ENCODE results near the gene NKIRAS1.

Gene NKIRAS1

DNA sequence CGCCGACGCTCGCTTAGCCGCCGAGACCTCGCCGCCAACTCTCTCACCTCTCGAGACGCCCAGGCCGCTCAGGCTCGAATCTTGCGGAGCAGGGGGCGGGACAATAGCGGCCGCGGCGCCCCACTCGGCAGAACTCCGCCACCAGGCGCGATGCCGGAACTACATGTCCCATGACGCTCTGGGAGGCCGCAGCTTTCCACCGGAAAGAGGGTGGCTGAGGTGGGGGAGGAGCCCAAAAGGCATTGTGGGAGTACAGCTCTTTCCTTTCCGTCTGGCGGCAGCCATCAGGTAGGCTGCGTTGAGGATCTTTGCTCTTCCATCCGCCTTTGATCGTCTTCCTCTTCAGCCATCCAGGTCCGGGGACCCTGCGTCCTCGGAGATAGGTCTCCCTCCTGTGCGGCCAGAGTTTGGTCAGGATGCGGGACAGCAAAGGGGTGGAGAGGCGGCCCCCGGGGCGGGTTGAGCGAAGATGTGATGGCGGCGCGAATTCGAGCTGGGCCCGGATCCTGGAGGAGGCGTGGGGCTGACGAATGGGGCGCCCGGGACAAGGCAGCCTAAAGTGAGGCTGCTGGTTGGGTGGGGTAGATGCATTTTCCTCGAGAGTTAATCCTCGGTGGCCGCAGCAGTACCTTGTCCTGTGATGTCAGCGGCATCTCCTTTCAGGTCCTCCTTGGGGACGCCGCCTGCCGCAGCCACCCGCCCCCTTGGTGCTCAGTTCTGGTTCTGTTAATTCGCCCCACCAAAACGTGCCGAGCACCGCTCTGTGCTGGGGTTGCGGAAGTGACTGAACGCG, at the start of gene NKIRAS1, which contains the start of gene RPL15:
Gene NKIRAS1, minus strand, starts transcription at position 105 of the 793 bp plus-strand sequence. CDS start 6,086 bp downstream, outside the sequence.
Gene RPL15, plus strand, starts transcription at position 247 of the 793 bp plus-strand sequence. CDS start 728 bp downstream, outside the sequence.
- in situ Hi-C loops (cut with HindIII; ENCODE audit: low sequenced_read_pairs) = no loop called here

DNA sequence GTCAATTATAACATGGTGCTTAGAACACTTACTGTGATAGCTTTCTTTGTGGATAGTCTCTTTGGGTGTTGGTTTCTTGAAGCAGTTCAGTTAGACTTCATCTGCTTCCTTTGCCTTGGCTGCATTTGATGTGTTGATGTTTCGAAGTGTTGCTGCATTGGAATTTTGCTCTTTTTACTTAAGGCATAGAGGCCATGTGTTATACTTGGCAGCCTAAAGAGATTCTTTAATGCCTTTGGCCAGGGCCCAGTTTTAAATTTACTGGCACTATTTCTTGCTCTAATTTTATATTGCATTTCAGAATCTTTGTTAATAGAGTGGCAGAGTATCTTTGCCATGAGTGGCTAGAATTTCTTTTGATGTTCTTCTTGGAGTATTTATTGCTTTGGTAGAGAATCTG, 49.5 kb upstream of the NKIRAS1 start:
- in situ Hi-C loops (cut with HindIII; ENCODE audit: low sequenced_read_pairs) = no loop called here

DNA sequence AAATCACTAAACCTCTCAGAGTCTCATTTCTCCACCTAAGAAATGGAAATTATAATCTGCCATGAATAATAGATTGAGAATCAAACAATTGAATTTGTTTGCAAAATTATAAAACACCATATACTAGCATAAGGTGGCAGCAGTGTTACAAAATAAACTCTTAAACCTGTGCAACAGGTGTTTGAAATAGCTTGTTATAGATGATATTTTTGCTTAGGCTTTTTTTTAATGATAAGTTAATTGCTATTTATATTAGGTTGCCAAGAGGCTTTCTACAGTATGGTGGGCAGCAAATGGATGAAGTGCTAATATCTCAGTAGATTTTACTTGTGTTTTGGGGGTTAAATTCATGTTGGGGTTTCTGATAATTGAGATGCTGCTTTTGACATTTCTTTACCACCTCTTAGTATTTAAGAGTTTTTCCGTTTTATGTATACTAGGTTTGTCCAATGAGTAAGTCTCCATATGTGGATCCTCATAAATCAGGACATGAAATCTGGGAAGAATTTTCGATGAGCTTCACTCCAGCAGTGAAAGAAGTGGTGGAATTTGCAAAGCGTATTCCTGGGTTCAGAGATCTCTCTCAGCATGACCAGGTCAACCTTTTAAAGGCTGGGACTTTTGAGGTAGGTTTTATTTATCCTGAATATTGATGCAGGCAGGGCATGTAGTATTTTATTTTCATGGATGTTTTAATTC, 47.9 kb upstream of the NKIRAS1 start:
- in situ Hi-C loops (cut with HindIII; ENCODE audit: low sequenced_read_pairs) = no loop called here

DNA sequence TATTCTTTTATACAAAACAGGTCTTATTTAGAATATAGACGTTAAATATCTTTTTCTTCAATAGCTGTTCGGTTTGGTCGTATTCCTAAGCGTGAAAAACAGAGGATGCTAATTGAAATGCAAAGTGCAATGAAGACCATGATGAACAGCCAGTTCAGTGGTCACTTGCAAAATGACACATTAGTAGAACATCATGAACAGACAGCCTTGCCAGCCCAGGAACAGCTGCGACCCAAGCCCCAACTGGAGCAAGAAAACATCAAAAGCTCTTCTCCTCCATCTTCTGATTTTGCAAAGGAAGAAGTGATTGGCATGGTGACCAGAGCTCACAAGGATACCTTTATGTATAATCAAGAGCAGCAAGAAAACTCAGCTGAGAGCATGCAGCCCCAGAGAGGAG, 45.1 kb upstream of the NKIRAS1 start:
- in situ Hi-C loops (cut with HindIII; ENCODE audit: low sequenced_read_pairs) = no loop called here

DNA sequence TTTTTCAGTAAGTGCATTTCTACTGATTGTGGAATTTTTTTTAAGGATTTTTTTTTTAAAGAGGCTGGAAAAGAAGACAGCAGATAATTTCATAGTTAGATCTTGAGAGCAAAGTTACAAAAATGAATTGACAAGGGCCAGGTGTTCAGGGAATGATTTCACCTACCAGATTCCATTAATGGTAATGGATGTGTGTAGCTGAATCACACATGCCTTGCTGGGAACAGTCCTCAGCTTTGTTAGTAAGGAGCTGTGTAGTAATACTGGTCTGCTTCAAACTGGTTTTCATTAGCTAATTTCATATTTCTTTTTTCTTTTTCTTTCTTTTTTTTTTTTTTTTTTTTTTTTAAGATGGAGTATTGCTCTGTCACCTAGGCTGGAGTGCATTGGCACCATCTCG, 44.3 kb upstream of the NKIRAS1 start:
- in situ Hi-C loops (cut with HindIII; ENCODE audit: low sequenced_read_pairs) = no loop called here

DNA sequence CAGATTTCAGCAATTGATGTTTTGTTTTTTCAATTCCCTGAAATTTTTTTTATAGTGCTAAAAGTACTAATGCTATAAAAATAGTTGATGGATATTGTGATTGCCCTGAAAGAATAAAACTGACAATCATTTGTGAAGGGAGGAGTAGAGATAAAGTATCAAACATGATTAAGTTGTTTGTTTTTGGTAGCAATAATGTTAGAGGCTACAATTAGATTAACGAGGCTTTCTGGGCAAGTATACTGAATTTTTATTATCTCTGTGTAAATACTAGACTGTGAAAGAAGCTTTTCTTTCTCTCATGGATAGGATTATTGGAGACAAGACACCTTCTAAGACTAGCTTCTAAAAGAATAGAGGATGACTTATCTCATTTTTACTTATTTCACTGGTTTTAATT, 43.9 kb upstream of the NKIRAS1 start:
- in situ Hi-C loops (cut with HindIII; ENCODE audit: low sequenced_read_pairs) = no loop called here

DNA sequence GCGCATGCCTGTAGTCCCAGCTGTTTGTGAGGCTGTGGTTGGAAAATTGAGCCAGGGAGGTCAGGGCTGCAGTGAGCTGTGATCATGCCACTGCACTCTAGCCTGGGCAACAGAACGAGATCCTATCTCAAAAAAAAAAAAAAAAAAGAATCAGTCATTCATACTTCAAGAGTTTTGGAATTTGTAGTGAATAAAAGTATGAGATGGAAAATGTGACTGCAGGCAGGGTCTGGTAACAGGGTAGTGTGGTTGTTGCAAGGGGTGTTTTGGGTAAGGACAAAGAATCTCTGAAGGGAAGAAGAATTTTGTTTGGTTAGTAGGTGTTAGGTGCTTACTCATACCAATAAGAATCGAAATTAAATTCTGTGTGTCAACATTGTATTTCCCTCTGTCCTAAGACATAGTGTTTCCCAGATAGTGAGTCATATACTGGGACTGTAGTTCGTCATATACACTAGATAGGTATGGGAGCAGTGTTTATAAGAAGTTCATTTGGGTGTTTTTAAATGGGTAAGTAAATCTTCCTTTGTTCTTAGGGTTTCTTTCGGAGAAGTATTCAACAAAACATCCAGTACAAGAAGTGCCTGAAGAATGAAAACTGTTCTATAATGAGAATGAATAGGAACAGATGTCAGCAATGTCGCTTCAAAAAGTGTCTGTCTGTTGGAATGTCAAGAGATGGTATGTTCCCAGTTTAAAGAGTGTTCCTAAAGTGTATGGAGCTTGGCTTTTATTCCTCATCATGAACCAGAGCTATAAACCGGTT, 42.5 kb upstream of the NKIRAS1 start:
- in situ Hi-C loops (cut with HindIII; ENCODE audit: low sequenced_read_pairs) = no loop called here

DNA sequence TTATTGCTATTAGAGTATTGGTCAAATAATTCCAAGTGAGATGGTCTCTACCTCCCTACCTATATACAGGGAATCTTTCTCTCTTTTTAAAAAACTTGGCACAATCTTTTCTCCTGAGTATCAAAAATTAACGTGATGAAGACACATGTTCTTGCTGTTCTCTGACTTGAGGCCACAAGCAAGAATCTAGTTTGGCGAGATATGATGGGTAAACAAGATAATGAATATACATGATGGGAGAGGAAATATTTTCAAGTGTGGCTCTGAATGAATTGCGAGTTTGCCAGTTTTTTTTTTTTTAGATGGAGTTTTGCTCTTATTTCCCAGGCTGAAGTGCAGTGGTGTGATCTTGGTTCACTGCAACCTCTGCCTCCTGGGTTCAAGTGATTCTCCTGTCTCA, 39.9 kb upstream of the NKIRAS1 start:
- in situ Hi-C loops (cut with HindIII; ENCODE audit: low sequenced_read_pairs) = no loop called here

DNA sequence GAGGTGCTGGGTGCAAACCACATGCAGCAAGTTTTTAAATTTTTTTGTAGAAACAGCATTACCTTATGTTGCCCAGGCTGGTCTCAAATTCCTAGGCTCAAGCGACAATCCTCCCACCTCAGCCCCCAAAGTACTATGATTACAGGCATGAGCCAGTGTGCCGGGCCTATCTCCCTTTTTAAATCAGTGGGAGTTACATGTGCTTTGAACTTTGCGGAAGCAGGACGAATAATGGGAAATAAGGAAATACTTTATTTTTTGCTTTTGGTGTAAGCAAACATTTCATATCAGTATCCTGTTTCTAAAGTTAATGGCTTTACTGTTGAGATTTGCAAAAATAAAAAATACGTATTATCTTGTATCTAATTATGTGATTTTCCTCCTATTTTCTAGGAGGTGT, 37.4 kb upstream of the NKIRAS1 start:
- in situ Hi-C loops (cut with HindIII; ENCODE audit: low sequenced_read_pairs) = loop anchor here (5.0 kb wide), 1 partner anchor 87 kb away; no protein-coding TSS in a partner anchor

DNA sequence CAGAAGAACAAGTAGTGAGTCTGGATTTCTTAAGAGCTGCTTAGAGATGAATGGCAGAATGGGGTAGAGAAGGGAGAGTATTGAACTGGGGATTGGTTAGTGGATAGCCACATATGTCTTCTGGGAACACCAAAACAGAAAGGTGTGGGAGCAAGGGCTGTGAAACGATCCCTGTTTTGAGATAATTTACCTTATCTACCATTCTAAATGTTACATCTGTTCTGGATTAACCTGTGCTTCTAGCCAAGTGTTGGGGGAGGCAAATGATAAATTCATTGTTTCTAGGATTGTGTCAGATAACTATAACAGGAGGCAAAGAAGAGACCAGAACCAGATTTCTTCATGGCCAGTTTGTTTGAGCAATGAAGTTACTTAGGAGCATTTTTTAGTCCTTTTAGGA, 36.7 kb upstream of the NKIRAS1 start:
- in situ Hi-C loops (cut with HindIII; ENCODE audit: low sequenced_read_pairs) = loop anchor here (5.0 kb wide), 1 partner anchor 86 kb away; no protein-coding TSS in a partner anchor

DNA sequence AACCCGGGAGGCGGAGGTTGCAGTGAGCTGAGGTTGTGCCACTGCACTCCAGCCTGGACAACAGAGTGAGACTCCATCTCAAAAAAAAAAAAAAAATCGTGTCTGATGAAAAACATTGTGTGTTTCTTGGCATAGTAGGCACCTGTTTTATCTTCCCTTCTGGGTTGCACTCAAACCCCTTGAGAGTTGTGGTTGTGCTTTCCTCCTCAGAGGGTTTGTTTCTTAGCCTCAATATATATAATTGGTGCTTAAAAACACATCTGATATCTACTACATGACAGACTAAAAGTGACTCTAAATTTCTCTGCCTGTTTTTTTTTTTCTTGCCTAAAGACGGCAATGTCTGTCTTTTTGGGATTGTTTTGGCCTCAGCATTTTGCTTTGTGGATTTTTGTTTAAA, 35.9 kb upstream of the NKIRAS1 start:
- in situ Hi-C loops (cut with HindIII; ENCODE audit: low sequenced_read_pairs) = loop anchor here (5.0 kb wide), 1 partner anchor 85 kb away; no protein-coding TSS in a partner anchor

DNA sequence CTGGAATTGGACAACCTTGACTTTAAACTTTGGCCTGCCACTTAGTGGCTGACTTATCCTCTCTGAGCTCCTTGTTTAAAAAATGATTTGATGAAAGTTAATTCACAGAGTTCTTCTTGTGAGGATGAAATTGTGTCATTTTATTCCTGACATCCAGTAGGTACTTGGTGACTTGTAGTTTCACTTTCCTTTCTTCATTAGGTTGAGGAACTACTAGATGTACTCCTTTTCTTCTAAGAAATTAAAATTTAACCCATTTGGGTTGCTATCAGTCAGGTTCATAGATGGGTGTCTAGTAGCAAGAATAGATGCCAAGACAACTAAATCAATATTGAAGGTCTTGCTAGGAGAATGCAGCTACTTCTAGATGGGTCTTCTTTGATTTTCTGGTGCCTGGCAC, 33.5 kb upstream of the NKIRAS1 start:
- in situ Hi-C loops (cut with HindIII; ENCODE audit: low sequenced_read_pairs) = loop anchor here (5.0 kb wide), 1 partner anchor 83 kb away; no protein-coding TSS in a partner anchor

DNA sequence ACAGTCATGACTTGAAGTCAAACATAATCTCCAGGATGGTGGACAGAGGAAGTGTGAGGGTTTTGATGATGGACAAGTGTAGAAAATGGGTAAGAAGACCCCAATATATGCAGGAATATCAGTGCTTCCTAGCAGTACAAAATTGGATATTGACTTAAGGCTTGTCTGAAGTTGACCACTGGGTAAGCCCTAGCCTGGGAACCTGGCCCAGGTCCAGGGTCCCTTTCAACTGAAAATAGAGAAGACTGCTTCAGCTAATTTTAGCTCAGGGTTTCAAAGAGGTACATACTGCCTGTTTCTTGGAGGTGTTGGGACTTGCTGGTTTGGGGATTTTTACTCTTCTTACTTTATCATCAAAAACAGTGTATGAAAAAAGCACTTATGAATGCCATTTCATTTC, 33.0 kb upstream of the NKIRAS1 start:
- in situ Hi-C loops (cut with HindIII; ENCODE audit: low sequenced_read_pairs) = loop anchor here (5.0 kb wide), 1 partner anchor 82 kb away; no protein-coding TSS in a partner anchor

DNA sequence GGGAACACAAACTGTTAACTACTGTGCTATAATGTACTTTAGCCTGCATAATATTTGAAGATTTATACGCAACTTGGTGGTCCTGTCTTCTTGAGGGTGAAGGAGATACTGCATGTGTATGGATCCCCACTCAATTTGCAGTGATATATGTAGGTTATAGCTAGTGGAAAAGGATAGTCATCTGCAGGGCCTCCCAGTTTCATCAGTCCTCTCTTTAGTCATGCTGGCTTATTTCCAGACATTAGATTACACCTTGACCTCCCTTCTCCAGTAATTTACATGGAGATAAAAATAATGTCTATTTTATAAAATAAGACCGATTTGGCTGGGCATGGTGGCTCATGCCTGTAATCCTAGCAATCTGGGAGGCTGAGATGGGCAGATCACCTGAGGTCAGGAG, 32.0 kb upstream of the NKIRAS1 start:
- in situ Hi-C loops (cut with HindIII; ENCODE audit: low sequenced_read_pairs) = no loop called here

DNA sequence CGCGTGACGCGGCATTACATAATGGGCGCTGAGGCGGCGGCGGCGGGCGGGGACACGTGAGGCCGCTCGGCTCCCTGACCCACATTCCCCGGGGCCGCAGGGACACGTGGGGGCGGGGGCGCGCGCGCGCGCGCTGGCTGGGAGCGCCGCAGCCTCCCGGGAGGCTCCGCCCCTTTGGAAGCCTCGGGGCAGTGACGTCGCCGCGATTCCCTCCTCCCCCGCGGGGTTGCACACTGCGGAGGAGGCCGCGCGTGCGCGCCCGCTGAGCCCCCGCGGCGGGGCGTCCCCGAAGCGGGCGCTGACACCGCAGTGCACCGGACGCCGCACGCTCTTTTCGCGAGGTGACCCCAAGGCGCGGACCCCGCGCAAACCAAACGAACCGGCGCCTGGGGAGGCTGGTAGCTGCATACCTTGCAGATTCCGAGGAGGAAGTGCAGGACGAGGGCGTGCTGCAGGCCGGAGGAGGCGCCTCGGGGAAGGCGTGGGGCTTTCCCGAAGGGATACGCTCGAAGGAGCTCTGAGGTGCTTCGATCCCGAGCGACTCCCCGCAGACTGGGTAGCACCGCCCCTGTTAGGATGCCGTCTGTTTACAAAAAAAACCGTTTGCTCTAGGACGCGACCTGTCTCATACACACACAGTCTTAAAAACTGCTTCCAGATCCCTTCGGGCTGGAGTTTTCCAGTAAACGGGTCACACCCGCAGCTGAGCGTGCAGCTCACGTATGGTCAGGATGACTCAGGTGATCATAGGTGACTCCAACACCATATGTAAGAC, 29.3 kb upstream of the NKIRAS1 start:
- in situ Hi-C loops (cut with HindIII; ENCODE audit: low sequenced_read_pairs) = no loop called here

DNA sequence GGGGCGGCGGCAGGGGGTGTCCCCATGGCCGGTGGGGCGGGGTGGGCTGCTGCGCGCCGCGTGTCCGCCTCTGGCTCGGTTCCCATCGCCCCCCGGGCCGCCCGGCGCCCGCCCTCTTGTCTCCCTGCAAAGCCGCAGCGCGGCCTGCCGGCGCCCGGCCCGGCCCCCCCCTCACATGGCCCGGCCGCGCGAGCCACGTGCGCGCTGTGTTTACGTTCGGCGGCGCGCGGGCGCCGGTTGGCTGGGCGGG, 28.8 kb upstream of the NKIRAS1 start:
- in situ Hi-C loops (cut with HindIII; ENCODE audit: low sequenced_read_pairs) = no loop called here

DNA sequence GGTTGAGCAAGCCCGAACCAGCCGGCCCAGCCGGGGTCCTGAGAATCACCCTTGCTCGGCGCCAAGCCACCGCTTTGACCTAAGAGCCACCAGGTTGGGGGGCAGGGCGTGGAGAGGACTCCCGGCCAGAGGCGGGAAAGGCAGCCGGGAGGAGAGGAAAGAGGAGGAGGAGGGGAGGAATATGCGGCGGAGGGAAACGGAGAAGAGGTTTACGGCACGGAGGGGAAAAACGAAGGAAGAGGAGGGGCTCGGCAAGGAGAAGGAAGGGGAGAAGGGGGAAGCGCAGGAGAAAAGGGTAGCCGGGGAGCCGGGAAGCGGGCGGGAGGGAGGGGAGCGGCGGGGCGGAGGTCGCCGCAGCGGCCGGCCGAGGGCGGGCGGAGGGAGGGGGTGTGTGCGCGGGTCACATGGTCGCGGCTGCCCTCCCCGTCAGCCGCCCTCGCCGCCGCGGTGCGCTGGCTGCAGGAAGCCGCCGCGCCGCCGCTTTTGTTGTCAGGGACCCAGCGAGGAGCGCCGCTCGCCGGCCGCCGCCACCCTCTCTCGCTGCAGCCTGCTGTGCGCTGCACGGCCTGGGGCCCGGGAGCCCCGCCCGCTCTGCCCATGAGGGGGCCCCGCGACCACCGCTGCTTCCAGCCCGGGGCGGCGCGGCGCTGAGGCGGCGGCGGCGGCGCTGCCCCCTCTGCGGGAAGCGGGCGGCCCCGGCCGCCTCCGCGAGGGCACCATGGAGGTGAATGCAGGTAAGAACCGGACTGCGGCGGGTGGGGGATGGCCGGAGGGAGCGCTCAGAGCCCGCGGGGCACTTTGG, 28.3 kb upstream of the NKIRAS1 start, which contains the start of gene NR1D2:
Gene NR1D2, plus strand, starts transcription at position 426 of the 802 bp plus-strand sequence. Its CDS starts 293 bp downstream, at position 719.
- in situ Hi-C loops (cut with HindIII; ENCODE audit: low sequenced_read_pairs) = no loop called here

DNA sequence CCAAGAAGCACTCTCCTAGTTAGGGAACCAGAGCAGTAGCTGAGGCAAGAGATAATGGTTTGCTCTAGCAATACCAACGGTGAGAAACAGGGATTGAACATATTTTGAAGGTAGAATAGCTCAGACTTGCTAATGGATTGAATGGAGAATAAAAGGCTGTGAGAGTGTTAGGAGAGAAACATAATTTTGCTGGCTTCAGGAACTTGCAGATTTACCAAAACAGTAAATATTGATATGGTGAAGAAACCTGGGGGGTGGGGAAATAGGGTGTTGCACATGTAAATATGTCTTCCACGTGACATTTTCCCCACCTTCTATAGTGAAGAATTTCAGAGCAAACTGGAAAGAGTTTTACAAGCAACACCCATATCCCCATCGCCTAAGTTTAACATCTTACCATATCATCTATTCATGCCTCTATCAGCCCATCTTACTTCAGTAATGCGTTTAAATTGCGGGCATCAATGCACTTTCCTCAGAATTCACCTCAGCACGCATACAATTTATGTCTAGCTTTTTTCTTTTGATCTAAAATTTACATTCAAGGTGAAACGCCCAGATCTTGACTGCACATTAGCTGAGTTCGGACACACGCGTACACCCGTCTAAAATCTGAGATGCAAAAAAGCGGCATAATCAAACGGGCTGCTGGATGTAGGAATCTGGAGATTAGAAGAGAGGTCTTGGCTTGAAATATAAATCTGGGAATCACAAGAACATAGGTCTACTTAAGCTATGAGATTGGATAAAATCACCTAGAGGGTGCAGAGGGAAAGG, 27.4 kb upstream of the NKIRAS1 start:
- in situ Hi-C loops (cut with HindIII; ENCODE audit: low sequenced_read_pairs) = no loop called here

DNA sequence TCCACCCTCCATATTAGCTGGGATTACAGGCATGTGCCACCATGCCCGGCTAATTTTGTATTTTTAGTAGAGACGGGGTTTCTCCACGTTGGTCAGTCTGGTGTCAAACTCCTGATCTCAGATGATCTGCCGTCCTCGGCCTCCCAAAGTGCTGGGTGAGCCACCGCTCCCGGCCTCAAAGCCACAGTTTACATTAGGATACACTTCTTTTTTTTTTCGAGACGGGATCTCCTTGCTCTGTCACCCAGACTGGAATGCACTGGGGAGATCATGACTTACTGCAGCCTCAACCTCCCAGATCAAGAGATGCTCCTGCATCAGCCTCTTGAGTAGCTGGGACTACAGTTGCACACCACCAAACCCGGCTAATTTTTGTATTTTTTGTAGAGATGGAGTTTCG, 25.8 kb upstream of the NKIRAS1 start:
- in situ Hi-C loops (cut with HindIII; ENCODE audit: low sequenced_read_pairs) = no loop called here

Measured in endothelial cell of hepatic sinusoid (primary cell).